Cardiac septum (tissue), 1 donor: Measurements from ENCODE around the gene CD79B. TPM values are rescaled to one million over a fixed set of nuclear protein-coding genes. Genes with fewer than 3 reads are reported as not detected.
"Not testable (repeated sequence)": the region's sequence is repeated elsewhere in the genome, so short reads cannot be mapped to it uniquely, and the experiment has no call there.

Experiments
- DNase-seq: peaks from one replicate; pipeline ENCODE4 v3.0.0-alpha.2; 2020; ENCODE audit warnings: low spot score
- intact Hi-C: fragments of 100-400 bp; cut with DNase I; formaldehyde crosslinking; loops from one replicate; pipeline ENCODE4 v1.14.0; 2022
- total RNA-seq: library from RNA; stranded (reverse); fragmentation: NEBNext Ultra II Directional; extraction: Animal tissue kit (Norgen Biotek cat#: 25700); gene quantifications from one replicate; pipeline ENCODE4 v1.2.1, GENCODE V29; 2021
- donor health status: DM: no; HTN: no; CAD: no.

The CD79B gene
- total RNA-seq, 1 donor from 2014 or later, result 2.7 TPM

DNA sequence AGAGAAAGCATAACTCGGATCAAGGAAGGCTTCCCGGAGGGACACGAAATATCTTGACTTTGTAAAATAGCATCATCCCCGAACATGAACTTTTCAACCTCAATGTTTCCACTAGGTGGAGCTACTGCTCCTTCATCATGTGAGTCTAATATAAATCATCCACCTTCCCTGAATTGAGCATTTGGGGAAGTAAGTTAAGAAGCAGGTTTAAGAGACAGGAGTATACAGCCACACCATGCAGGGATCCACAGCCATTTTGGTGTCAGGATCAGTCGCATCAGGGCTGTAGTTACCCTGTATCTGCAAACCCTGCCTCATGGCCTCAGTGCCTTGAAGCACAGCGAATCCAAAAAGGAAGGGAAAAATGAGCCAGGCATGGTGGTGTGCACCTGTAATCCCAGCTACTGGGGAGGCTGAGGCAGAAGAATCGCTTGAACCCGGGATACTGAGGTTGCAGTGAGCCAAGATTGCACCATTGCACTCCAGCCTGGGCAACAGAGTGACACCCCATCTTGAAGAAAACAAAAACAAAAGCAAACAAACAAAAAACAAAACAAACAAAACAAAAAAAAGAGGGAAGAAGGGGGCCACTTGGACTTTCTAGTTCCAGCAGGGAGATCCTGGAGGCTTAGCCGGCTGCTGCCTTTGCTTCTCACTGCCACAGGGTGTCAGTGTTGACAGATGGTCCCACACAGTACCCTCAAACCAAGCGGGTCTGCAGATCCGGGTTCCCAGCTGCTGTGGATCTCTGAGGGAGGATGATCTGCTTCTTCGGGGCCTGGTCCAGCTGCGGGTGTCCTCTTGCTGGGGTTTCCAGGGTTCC is 42.9 kb downstream of the CD79B start:
- intact Hi-C loops, result not testable (repeated sequence)
- peak; percentile 33 for DNase-seq

DNA sequence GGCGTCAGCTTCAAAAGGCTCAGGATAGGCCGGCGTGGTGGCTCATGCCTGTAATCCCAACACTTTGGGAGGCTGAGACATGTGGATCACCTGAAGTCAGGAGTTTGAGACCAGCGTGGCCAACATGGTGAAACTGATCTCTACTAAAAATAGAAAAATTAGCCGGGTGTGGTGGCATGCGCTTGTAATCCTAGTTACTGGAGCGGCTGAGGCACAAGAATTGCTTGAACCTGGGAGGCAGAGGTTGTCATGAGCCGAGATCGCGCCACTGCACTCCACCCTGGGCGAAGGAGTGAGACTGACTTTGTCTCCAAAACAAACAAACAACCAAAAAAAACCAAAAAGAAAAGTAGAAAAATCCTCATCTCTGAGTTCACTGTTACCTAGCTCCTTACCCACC is 47.0 kb downstream of the CD79B start:
- DNase-seq, intact Hi-C loops: not testable (repeated sequence)

DNA sequence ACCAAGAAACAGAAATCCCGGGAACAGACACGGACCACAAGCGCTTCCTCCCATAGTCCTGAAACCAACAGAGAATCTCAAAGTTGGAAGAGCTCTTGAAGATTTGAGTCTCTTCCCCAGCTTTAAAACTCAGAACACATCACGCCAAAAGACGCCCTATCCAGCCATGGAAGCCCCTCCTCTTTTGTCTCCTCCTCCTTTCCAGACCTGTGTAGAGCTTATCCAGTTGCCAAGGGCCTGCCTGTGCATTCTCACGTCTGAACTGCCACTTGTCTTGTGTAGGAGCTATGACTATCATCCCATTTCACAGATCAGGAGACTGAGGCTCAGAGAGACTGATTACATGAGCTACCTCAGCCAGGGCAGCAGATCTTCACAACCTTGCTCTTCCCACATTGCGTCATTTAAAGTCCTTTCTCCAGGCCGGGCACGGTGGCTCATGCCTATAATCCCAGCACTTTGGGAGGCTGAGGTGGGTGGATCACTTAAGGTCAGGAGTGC is 49.5 kb downstream of the CD79B start:
- DNase-seq, intact Hi-C loops: not testable (repeated sequence)

DNA sequence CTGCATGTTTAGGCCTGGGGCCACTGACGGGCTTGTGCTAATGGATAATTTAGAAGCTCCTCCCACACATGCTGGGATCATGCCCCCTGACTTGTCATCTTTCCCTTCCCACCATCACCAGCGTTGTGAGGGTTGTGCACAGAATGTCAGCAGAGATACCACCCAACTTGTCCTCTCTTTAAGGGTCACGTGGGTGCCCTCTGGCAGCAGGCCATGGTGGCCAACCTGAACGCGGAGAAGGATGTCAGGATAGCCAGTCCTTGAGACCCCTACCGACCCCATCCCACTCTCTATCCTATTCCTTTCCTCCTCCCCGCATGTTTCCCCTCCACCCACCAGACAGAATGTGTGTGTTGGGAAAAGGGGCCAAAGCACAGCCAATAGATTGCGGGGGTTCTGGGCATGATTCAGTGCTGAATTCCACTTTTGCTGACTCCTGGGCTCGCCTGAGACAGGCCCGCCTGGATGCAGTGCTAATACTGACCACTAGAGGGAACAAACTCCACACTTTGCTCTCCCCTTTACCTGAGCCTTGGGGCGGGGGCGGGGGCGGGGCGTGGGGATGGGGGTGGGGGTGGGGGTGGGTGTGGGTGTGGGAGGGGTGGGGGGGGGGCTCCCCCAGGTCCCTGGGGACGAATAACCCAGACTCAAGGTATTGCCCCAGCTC is 50.1 kb downstream of the CD79B start, which contains the start of gene GH2:
Gene GH2, minus strand, starts transcription at position 10 of the 667 bp plus-strand sequence. CDS start 143 bp downstream, outside the sequence.
- no peak for DNase-seq

DNA sequence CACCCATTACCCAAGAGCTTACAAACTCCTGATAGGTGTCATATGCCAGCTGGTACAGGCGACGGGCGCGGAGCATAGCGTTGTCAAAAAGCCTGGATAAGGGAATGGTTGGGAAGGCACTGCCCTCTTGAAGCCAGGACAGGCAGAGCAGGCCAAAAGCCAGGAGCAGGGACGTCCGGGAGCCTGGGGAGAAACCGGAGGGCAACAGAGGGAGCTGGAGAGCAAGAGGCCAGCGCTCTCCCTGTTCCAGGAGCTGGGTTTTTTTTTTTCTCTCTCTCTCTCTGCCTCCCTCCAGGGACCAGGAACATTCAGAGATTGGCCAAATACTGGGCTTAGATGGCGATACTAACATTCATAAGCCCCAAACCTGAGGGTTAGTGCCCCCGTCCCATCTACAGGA is 50.8 kb downstream of the CD79B start:
- DNase-seq, intact Hi-C loops: not testable (repeated sequence)

More for the DNA sequence above, 50.1 kb downstream of the CD79B start, which contains the start of gene GH2:
- intact Hi-C loops, result no loop called here

DNA sequence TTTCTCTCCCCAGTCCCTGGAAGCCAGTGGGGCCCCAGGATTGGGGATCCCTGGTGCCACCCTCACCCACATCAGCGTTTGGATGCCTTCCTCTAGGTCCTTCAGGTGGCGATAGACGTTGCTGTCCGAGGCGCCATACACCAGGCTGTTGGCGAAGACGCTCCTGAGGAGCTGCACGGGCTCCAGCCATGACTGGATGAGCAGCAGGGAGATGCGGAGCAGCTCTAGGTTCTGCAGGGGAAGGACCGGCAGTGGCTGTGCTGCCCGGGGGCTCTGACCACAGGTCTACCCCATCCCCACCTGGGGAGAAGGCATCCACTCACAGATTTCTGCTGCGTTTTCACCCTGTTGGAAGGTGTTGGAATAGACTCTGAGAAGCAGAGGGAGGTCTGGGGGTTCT is 51.4 kb downstream of the CD79B start:
- intact Hi-C loops, result no loop called here
- no peak for DNase-seq

Other genes starting within 250 kb of the CD79B start
- 7.5 TPM for gene LIMD2, start 232.2 kb downstream of the CD79B start, total RNA-seq
- 20.4 TPM for gene STRADA, start 190.5 kb downstream of the CD79B start, total RNA-seq
- 78.7 TPM for gene CCDC47, start 158.7 kb downstream of the CD79B start, total RNA-seq
- 66.1 TPM for gene DDX42, start 158.2 kb downstream of the CD79B start, total RNA-seq
- 109 TPM for gene PSMC5, start 104.9 kb downstream of the CD79B start, total RNA-seq
- gene FTSJ3, start 104.7 kb downstream of the CD79B start, total RNA-seq, result 29.9 TPM
- 18.8 TPM for gene SMARCD2, start 89.6 kb downstream of the CD79B start, total RNA-seq
- gene CSH2, start 58.7 kb downstream of the CD79B start, total RNA-seq, result not detected
- not detected for gene GH2, start 50.4 kb downstream of the CD79B start, total RNA-seq
- not detected for gene CSH1, start 35.8 kb downstream of the CD79B start, total RNA-seq
- gene CSHL1, start 21.1 kb downstream of the CD79B start, total RNA-seq, result not detected
- gene GH1, start 13.5 kb downstream of the CD79B start, total RNA-seq, result not detected
- 0.22 TPM for gene SCN4A, start 40.6 kb upstream of the CD79B start, total RNA-seq
- 0.51 TPM for gene PRR29, start 66.0 kb upstream of the CD79B start, total RNA-seq
- 22.0 TPM for gene ICAM2, start 88.3 kb upstream of the CD79B start, total RNA-seq
- gene ERN1, start 197.8 kb upstream of the CD79B start, total RNA-seq, result 6.9 TPM